HEK293 (cell line): ENCODE measurements around the gene PEPD.

Source experiments
- TF ChIP-seq, protein P1 (sequence below): fragments of 450-650 bp; formaldehyde crosslinking; IDR thresholded peaks from 2 replicates; pipeline ENCODE4 v1.5.1; 2016; ENCODE audit warnings: missing biosample characterization, missing genetic modification characterization
- TF ChIP-seq, protein P2 (sequence below): sonication (generic); formaldehyde crosslinking; IDR thresholded peaks from 2 replicates; pipeline ENCODE4 v1.8.1; 2022; ENCODE audit warnings: mild to moderate bottlenecking, moderate library complexity, missing genetic modification reagents
- TF ChIP-seq, protein P3 (sequence below): fragments of 450-650 bp; formaldehyde crosslinking; IDR thresholded peaks from 2 replicates; pipeline ENCODE4 v1.5.1; 2016; ENCODE audit warnings: missing biosample characterization, missing genetic modification characterization

DNA sequence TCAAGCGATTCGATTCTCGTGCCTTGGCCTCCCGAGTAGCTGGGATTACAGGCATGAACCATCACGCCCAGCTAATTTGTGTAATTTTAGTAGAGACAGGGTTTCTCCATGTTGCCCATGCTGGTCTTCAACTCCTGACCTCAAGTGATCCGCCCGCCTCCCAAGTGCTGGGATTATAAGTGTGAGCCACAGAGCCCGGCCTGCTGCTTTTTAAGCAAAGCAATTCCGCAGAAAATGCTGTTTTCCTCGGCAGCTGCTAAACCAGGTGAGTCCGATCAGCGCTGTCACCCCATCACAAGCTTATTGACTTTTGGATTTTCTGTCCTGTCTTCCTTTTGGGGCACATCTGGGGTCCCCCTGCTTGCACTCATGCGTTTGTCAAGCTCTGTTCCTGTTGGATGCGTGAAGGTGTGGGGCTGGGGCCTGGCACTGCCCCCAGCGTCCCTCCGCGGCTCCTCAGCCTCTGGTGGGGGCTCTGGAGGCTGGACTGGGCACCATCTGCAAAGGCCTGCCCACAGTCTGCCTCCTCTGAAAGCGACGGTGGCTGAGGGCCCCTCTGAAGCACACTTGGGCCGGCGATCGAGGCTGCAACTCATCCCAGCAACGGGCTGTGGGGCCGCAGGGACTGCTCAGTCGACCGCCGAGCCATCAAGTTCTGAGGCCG is 122.4 kb downstream of the PEPD start:
- TF ChIP-seq, protein P1, sequence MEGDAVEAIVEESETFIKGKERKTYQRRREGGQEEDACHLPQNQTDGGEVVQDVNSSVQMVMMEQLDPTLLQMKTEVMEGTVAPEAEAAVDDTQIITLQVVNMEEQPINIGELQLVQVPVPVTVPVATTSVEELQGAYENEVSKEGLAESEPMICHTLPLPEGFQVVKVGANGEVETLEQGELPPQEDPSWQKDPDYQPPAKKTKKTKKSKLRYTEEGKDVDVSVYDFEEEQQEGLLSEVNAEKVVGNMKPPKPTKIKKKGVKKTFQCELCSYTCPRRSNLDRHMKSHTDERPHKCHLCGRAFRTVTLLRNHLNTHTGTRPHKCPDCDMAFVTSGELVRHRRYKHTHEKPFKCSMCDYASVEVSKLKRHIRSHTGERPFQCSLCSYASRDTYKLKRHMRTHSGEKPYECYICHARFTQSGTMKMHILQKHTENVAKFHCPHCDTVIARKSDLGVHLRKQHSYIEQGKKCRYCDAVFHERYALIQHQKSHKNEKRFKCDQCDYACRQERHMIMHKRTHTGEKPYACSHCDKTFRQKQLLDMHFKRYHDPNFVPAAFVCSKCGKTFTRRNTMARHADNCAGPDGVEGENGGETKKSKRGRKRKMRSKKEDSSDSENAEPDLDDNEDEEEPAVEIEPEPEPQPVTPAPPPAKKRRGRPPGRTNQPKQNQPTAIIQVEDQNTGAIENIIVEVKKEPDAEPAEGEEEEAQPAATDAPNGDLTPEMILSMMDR (tag by site-specific recombination) = no peak
- TF ChIP-seq, protein P2, sequence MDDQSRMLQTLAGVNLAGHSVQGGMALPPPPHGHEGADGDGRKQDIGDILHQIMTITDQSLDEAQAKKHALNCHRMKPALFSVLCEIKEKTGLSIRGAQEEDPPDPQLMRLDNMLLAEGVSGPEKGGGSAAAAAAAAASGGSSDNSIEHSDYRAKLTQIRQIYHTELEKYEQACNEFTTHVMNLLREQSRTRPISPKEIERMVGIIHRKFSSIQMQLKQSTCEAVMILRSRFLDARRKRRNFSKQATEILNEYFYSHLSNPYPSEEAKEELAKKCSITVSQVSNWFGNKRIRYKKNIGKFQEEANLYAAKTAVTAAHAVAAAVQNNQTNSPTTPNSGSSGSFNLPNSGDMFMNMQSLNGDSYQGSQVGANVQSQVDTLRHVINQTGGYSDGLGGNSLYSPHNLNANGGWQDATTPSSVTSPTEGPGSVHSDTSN (CRISPR knock-in tag) = no peak
- TF ChIP-seq, protein P3, sequence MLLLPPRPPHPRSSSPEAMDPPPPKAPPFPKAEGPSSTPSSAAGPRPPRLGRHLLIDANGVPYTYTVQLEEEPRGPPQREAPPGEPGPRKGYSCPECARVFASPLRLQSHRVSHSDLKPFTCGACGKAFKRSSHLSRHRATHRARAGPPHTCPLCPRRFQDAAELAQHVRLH (tag by site-specific recombination) = no peak
